ENCODE results near the gene TYROBP.
"Not testable (repeated sequence)": the region's sequence is repeated elsewhere in the genome, so short reads cannot be mapped to it uniquely, and the experiment has no call there.

TYROBP gene

GRCh38 chr19:35898499-35898809, 9.6 kb downstream of the TYROBP start:
- no peak for DNase-seq

- DNase-seq, result no peak
Measured at GRCh38 chr19:35897706-35898451, 10.2 kb downstream of the TYROBP start.

- DNase-seq, result no peak
Measured at GRCh38 chr19:35896643-35897040, 11.5 kb downstream of the TYROBP start.

GRCh38 chr19:35895911-35896642, 12.0 kb downstream of the TYROBP start:
- no peak for DNase-seq

GRCh38 chr19:35894342-35894741, 13.8 kb downstream of the TYROBP start:
- DNase-seq, result no peak

GRCh38 chr19:35891819-35892218, 16.3 kb downstream of the TYROBP start:
- DNase-seq, result not testable (repeated sequence)

GRCh38 chr19:35890113-35890650, 17.9 kb downstream of the TYROBP start:
- no peak for DNase-seq

GRCh38 chr19:35889370-35890112, 18.6 kb downstream of the TYROBP start:
- no peak for DNase-seq

GRCh38 chr19:35888398-35888797, 19.7 kb downstream of the TYROBP start:
- no peak for DNase-seq

- no peak for DNase-seq
Measured at GRCh38 chr19:35887197-35887596, 20.9 kb downstream of the TYROBP start.

GRCh38 chr19:35885904-35886303, 22.2 kb downstream of the TYROBP start:
- DNase-seq, result no peak

GRCh38 chr19:35885225-35885738, 22.8 kb downstream of the TYROBP start:
- DNase-seq, result no peak

GRCh38 chr19:35883882-35884281, 24.2 kb downstream of the TYROBP start:
- DNase-seq, result no peak

GRCh38 chr19:35882114-35882832, 25.8 kb downstream of the TYROBP start:
- DNase-seq, result peak; percentile 39

- DNase-seq, result no peak
Measured at GRCh38 chr19:35879770-35880317, 28.3 kb downstream of the TYROBP start.

- no peak for DNase-seq
Measured at GRCh38 chr19:35879068-35879467, 29.0 kb downstream of the TYROBP start.

GRCh38 chr19:35874392-35874930, 33.6 kb downstream of the TYROBP start:
- no peak for DNase-seq

GRCh38 chr19:35872180-35872579, 35.9 kb downstream of the TYROBP start:
- no peak for DNase-seq

GRCh38 chr19:35871611-35872010, 36.5 kb downstream of the TYROBP start:
- DNase-seq, result no peak

GRCh38 chr19:35870798-35871197, 37.3 kb downstream of the TYROBP start:
- DNase-seq, result no peak

GRCh38 chr19:35870124-35870736, 37.9 kb downstream of the TYROBP start:
- DNase-seq, result not testable (repeated sequence)

All from KG1 (cell line).